NCI-H2196 treated with DMSO at 0.1 percent for 48 hours (cell line): ENCODE data around the gene P2RY13.
A peak's percentile ranks its signal among the peaks of the same experiment; 100 is the strongest.

Experiments
- DNase-seq: peaks from one replicate; lab custom pipeline; 2025; ENCODE audit not compliant: unreplicated experiment; lab: John Stamatoyannopoulos, UW

P2RY13 gene

GRCh38 chr3:151297429-151297828 lies 31.9 kb downstream of the P2RY13 start:
- DNase-seq = no peak

DNA sequence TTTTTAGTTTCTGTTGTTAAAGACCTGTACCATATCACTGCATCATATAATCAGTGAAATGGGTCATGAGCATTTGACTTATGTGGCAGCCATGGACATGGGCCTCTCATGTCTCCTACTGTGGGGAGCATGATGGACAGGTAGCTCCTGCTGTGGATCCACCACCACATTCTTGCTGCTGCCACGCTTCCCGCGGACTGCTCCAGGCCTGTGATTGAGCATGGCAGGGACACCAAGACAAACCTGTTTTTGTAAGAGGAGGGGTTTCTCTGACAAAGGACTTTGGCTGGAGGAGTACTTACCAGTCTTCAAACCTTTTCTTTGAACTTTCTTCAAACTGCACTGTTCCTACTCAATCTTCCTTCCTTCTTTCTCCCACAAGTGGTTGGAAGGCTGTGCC lies 33.1 kb downstream of the P2RY13 start:
- DNase-seq = no peak

- DNase-seq = no peak
Observed at GRCh38 chr3:151293127-151293526, 36.2 kb downstream of the P2RY13 start.

DNA sequence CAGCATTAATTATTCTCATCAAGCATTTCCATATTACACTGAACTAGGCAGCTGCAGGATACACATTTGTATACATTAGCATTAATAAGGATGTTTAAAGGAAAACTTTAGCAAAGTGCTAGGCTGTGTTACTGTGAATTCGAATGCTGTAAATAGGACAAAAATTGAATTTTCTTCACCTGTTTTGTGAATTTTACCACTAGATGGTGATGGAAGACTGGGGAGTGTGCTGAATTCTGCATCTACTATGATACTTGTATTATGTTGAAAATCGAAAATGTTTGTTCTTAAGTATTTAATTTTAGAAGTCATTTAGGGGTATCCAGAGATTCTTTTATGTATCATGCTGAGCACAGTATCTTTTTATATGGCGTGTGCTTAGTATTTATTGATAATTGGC lies 38.7 kb downstream of the P2RY13 start:
- DNase-seq = no peak

- DNase-seq = no peak
Observed at GRCh38 chr3:151289445-151289844, 39.9 kb downstream of the P2RY13 start.

DNA sequence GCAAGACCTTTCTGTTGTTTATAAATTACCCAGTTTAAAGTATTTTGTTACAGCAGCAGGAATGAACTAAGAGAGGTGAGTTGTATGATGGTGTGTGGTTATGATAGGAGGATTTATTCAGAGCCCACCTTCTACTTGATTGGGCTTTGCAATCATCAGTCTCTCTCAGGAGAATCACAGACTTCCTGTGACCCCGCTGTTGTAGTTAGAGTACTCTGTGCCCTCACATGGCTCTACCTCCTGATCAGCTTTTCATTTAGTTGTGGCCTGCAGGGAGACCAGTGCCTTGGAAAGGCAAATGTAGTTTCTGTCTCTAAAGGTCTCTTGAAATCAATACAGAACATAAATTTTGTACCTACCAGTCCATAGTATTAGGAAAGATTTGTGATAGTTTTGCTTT lies 43.4 kb downstream of the P2RY13 start:
- DNase-seq = no peak

DNA sequence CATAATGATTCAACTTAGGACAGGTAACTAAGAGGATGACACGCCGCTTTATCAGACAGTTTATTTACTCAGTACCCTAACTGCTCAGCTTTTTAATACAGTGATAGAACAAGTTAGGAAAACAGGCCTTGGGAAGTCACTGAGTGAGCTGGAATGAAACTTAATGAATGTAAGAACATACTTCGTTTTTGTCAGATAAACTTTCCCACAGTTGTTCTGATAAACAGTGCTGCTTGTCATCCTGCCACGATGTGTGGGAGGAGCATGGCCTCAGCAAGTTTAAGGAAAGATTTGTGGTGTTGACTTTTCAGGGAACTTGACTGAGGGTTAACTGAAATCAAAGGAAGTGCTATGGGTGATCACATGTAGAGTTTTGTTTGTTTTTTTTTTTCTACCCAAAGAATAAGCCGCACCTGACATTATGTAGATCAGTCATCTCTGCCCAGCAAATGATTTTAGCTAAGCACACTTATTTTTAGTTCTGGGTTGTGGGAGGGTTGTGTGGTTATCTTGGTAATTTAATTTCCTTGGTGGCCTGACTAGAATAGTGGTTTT lies 45.4 kb downstream of the P2RY13 start:
- DNase-seq = no peak

- no peak for DNase-seq
Observed at GRCh38 chr3:151283387-151283786, 46.0 kb downstream of the P2RY13 start.

GRCh38 chr3:151282921-151283320 lies 46.4 kb downstream of the P2RY13 start:
- peak; percentile 55 for DNase-seq

- no peak for DNase-seq
Observed at GRCh38 chr3:151281671-151282324, 47.6 kb downstream of the P2RY13 start.

DNA sequence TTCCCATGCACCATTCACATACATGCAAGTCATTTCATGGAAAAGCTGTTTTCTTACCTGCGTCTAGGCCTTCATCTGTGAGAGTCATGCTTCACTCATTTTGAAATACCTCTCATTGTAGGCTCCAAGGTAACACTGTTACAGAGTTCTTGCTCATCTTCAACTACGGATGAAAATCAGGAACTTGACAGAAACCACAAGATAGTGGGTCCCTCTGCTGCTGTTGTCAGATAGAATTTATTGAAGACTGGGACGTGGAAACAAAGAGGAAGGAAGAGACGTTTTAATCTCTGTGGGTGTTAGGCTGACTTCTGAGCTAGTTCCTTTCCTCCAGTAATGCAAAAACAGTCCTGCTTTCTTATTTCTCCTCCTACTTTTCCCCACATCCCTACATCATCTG lies 51.1 kb downstream of the P2RY13 start, which contains the start of gene P2RY14:
TSS of gene P2RY14 (minus strand) at position 313 of the 400 bp plus-strand sequence. CDS start 64,226 bp downstream, outside the sequence.
- DNase-seq = no peak

DNA sequence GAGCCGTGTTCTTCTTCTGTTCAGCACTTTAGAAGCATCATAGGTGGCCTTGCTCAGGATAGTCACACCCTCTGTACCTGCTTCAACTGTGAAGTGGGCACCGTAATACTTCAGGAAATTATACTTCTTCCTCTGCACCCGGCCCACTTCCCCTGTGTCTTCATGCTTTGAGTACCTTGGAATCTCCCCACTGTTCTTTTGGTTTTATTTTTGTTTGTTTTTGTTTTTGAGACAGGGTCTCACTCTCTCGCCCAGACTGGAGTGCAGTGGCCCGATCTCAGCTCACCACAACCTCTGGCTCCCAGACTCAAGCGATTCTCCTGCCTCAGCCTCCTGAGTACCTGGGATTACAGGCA lies 52.7 kb downstream of the P2RY13 start:
- DNase-seq = no peak
